A549 (cell line): ENCODE data around the gene MYH9. TPM values are rescaled to one million over a fixed set of nuclear protein-coding genes. Genes with fewer than 3 reads are reported as not detected.

Source experiments
- ATAC-seq, 2 experiments: fragments of 200-7000 bp in 1 of 2; fragments of >200 bp in 1 of 2; cut with Nextera tagmentation in 1 of 2; cut with Tn5 transposase in 1 of 2; 3 replicates each; pipeline versions ENCODE4 v1.8.0 to v1.9.1; 2018 to 2020; ENCODE audit warnings: mild to moderate bottlenecking in 1 of 2, moderate library complexity in 1 of 2
- CTCF ChIA-PET: fragments of 300-600 bp; sonication (Branson Sonifier 250); formaldehyde crosslinking; extraction: SDS; loops from one replicate; lab custom pipeline; 2021; ENCODE audit warnings: antibody characterized with exemption, inconsistent platforms; lab: Yijun Ruan, JAX
- POLR2A ChIA-PET: fragments of 350-600 bp; formaldehyde crosslinking; extraction: SDS; loops from one replicate; lab custom pipeline; 2021; ENCODE audit warnings: antibody characterized with exemption, inconsistent platforms; lab: Yijun Ruan, JAX
- DNase-seq, 2 experiments: peaks; one replicate each; pipeline versions ENCODE4 v3.0.0 to v3.0.0-alpha.2; 2011 to 2016; ENCODE audit warnings: low read depth in 1 of 2, low spot score in 1 of 2
- FAIRE-seq: peaks from 2 replicates; lab custom pipeline; 2011; peaks lifted over from hg19 to GRCh38; lab: Jason Lieb, UNC
- H3K27ac ChIP-seq, 2 experiments: fragments of >200 bp; sonication (Bioruptor Twin); formaldehyde crosslinking; 3 replicates each; pipeline ENCODE4 v1.5.1; 2016 to 2017
- H3K4me1 ChIP-seq: fragments of >200 bp; sonication (Bioruptor Twin); formaldehyde crosslinking; 3 replicates; pipeline ENCODE4 v1.6.1; 2016
- H3K4me2 ChIP-seq: fragments of >200 bp; sonication (Bioruptor Twin); formaldehyde crosslinking; 3 replicates; pipeline ENCODE4 v1.6.1; 2016
- H3K4me3 ChIP-seq: fragments of >200 bp; sonication (Bioruptor Twin); formaldehyde crosslinking; 3 replicates; pipeline ENCODE4 v1.5.1; 2016
- H3K9me3 ChIP-seq: fragments of >200 bp; sonication (Bioruptor Twin); formaldehyde crosslinking; 3 replicates; pipeline ENCODE4 v1.6.1; 2016
- BCL3 ChIP-seq: fragments of >200 bp; sonication (Bioruptor Twin); formaldehyde crosslinking; IDR thresholded peaks from 3 replicates; pipeline ENCODE4 v1.6.1; 2016
- BHLHE40 ChIP-seq: IDR thresholded peaks from 2 replicates; pipeline ENCODE4 v1.6.1; 2012; ENCODE audit warnings: low read depth, low read length, inconsistent platforms
- CEBPB ChIP-seq, 2 experiments: fragments of >200 bp in 1 of 2; sonication (Bioruptor Twin) in 1 of 2; formaldehyde crosslinking in 1 of 2; IDR thresholded peaks; 2 replicates each; pipeline ENCODE4 v1.6.1; 2012 to 2016
- CHD4 ChIP-seq: fragments of 200-600 bp; sonication (generic); IDR thresholded peaks from 2 replicates; pipeline ENCODE4 v1.6.1; 2016; ENCODE audit warnings: antibody characterized with exemption, mild to moderate bottlenecking, borderline replicate concordance
- EHMT2 ChIP-seq: fragments of 200-600 bp; sonication (generic); IDR thresholded peaks from 2 replicates; pipeline ENCODE4 v1.6.1; 2016; ENCODE audit warnings: antibody characterized with exemption, low read depth, mild to moderate bottlenecking, moderate library complexity
- EP300 ChIP-seq, 2 experiments: fragments of >200 bp; sonication (Bioruptor Twin); formaldehyde crosslinking; IDR thresholded peaks; 2 replicates in 1 of 2; 3 replicates in 1 of 2; pipeline ENCODE4 v1.6.1; 2016 to 2017
- FOSL2 ChIP-seq, 2 experiments: fragments of 450-650 bp in 1 of 2; fragments of >200 bp in 1 of 2; sonication (Bioruptor Twin) in 1 of 2; formaldehyde crosslinking; IDR thresholded peaks; 2 replicates each; pipeline versions ENCODE4 v1.5.0 to v1.6.1; 2016 to 2020; ENCODE audit warnings: mild to moderate bottlenecking in 1 of 2, moderate library complexity in 1 of 2
- HEYL ChIP-seq: fragments of 250-450 bp; sonication (Bioruptor Pico); IDR thresholded peaks from 2 replicates; pipeline ENCODE4 v1.8.0; 2021; ENCODE audit warnings: mild to moderate bottlenecking, moderate library complexity
- HMGXB4 ChIP-seq: fragments of 250-450 bp; sonication (Bioruptor Pico); IDR thresholded peaks from 2 replicates; pipeline ENCODE4 v1.5.0; 2021; ENCODE audit warnings: mild to moderate bottlenecking, moderate library complexity, borderline replicate concordance
- HOXA7 ChIP-seq: fragments of 250-450 bp; sonication (Bioruptor Pico); IDR thresholded peaks from 2 replicates; pipeline ENCODE4 v1.5.0; 2020; ENCODE audit warnings: mild to moderate bottlenecking, moderate library complexity
- HOXB5 ChIP-seq: fragments of 250-450 bp; sonication (Bioruptor Pico); IDR thresholded peaks from 2 replicates; pipeline ENCODE4 v1.5.0; 2020; ENCODE audit warnings: mild to moderate bottlenecking, moderate library complexity
- JUNB ChIP-seq: fragments of >200 bp; sonication (Bioruptor Twin); formaldehyde crosslinking; IDR thresholded peaks from 2 replicates; pipeline ENCODE4 v1.6.1; 2016
- MAFK ChIP-seq: fragments of 450-650 bp; IDR thresholded peaks from 2 replicates; pipeline ENCODE4 v1.6.1; 2014; ENCODE audit not compliant: partially characterized antibody
- MAZ ChIP-seq: fragments of 150-350 bp; IDR thresholded peaks from 2 replicates; pipeline ENCODE4 v1.6.1; 2014; ENCODE audit warnings: antibody characterized with exemption, low read depth, low read length, borderline replicate concordance
- NR3C1 ChIP-seq: fragments of >200 bp; sonication (Bioruptor Twin); formaldehyde crosslinking; IDR thresholded peaks from 3 replicates; pipeline ENCODE4 v1.6.1; 2017
- RAD21 ChIP-seq, 2 experiments: fragments of >200 bp in 1 of 2; sonication (Bioruptor Twin) in 1 of 2; formaldehyde crosslinking in 1 of 2; IDR thresholded peaks in 1 of 2; conservative IDR thresholded peaks in 1 of 2; 2 replicates in 1 of 2; 3 replicates in 1 of 2; pipeline ENCODE4 v1.6.1; 2012 to 2018; ENCODE audit warnings: inconsistent platforms in 1 of 2
- RFX5 ChIP-seq: fragments of 450-650 bp; IDR thresholded peaks from 2 replicates; pipeline ENCODE4 v1.7.1; 2014; ENCODE audit warnings: antibody characterized with exemption, mild to moderate bottlenecking, moderate library complexity
- TFCP2L1 ChIP-seq: fragments of 250-450 bp; sonication (Bioruptor Pico); IDR thresholded peaks from 2 replicates; pipeline ENCODE4 v1.5.0; 2021; ENCODE audit warnings: mild to moderate bottlenecking
- TP53 ChIP-seq: fragments of 250-450 bp; sonication (Bioruptor Pico); IDR thresholded peaks from 2 replicates; pipeline ENCODE4 v1.5.0; 2021; ENCODE audit warnings: mild to moderate bottlenecking, moderate library complexity
- USF2 ChIP-seq: fragments of 450-650 bp; IDR thresholded peaks from 2 replicates; pipeline ENCODE4 v1.6.1; 2014; ENCODE audit warnings: antibody characterized with exemption
- ZNF302 ChIP-seq: fragments of 250-450 bp; sonication (Bioruptor Pico); IDR thresholded peaks from 2 replicates; pipeline ENCODE4 v1.9.0; 2021; ENCODE audit warnings: inconsistent platforms, mild to moderate bottlenecking, moderate library complexity
- WGBS: methylation state at CpG from one replicate; pipeline ENCODE4 v1.1.6; 2017; ENCODE audit errors: missing lambda C conversion rate; 5-methylcytosine and 5-hydroxymethylcytosine counted together
- polyA plus RNA-seq, 4 experiments: library from polyadenylated mRNA; depleted of rRNA in 3 of 4; stranded (reverse); fragments of >200 nt; fragmentation: RNase III in 1 of 4; extraction: RNeasy Plus Mini Kit Qiagen cat#74134 plus additional on column Dnase treatment in 1 of 4; gene quantifications; 2 replicates in 3 of 4; 3 replicates in 1 of 4; pipeline ENCODE4 v1.2.3, GENCODE V29; 2011 to 2017
- TF ChIP-seq, protein P1 (sequence below): IDR thresholded peaks from 2 replicates; pipeline ENCODE4 v1.6.1; 2012
- TF ChIP-seq, protein P2 (sequence below): IDR thresholded peaks from 2 replicates; pipeline ENCODE4 v1.6.1; 2012; ENCODE audit warnings: low read depth, borderline replicate concordance
- TF ChIP-seq, protein P3 (sequence below): fragments of 150-350 bp; IDR thresholded peaks from 2 replicates; pipeline ENCODE4 v1.6.1; 2014; ENCODE audit warnings: low read depth, mild to moderate bottlenecking, low read length
- TF ChIP-seq, protein P4 (sequence below): fragments of 250-450 bp; sonication (Bioruptor Pico); IDR thresholded peaks from 2 replicates; pipeline ENCODE4 v1.5.0; 2020; ENCODE audit warnings: low read depth, mild to moderate bottlenecking, moderate library complexity

The MYH9 gene
- polyA plus RNA-seq, 2 of the 4 experiments (the other 2 are of a cell fraction), result 92.1 to 158 TPM

- Histone ChIP-seq H3K27ac (peak overlapping the region; percentile 98 to 99), H3K4me1 (peaks cover 78% of the 10 kb centered on the region), H3K9me3 (no peaks in the 10 kb centered on the region), H3K4me3 (no peak overlapping the region), H3K4me2 (peak overlapping the region; percentile 94)
- ATAC-seq, result no peak
- POLR2A ChIA-PET, result no interaction called here
- DNase-seq, result no peak
- no peak for FAIRE-seq
- TF ChIP-seq HEYL (CRISPR knock-in tag), result no peak
- no peak for TF ChIP-seq ZNF302 (CRISPR knock-in tag)
- TF ChIP-seq MAFK, result no peak
- TF ChIP-seq, protein P1, sequence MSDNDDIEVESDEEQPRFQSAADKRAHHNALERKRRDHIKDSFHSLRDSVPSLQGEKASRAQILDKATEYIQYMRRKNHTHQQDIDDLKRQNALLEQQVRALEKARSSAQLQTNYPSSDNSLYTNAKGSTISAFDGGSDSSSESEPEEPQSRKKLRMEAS, result no peak
- no peak for TF ChIP-seq BHLHE40
- TF ChIP-seq, protein P2, sequence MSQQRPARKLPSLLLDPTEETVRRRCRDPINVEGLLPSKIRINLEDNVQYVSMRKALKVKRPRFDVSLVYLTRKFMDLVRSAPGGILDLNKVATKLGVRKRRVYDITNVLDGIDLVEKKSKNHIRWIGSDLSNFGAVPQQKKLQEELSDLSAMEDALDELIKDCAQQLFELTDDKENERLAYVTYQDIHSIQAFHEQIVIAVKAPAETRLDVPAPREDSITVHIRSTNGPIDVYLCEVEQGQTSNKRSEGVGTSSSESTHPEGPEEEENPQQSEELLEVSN, result no peak
- TF ChIP-seq CEBPB (IDR thresholded peaks at IDR 0.05), result no peak
- no peak for TF ChIP-seq CHD4
- WGBS, result 89% methylated on average over 2 of the region's 2 CpGs
- CTCF ChIA-PET, result interaction anchor here (0.7 to 3.1 kb wide), 3 partner anchors 17 to 48 kb away, joined by 3 to 9 read pairs (median 8); no protein-coding TSS in a partner anchor
Observed at GRCh38 chr22:36349726-36350125, 38.0 kb downstream of the MYH9 start.

DNA sequence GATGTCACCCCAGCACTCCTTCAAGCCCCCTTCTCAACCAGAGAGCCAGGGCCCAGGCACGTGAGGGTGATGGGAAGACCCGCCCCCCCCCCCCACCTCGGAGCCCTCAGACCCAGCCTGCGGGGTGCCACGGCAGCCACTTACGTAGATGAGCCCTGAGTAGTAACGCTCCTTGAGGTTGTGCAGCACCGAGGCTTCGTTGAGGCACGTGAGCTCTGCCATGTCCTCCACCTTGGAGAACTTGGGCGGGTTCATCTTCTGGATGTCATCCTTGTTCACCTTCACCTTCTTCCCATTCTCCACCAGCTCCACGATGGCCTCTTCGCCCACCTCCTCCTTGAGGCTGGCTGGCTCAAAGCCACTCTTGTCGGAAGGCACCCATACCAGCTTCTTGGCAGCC, 39.0 kb downstream of the MYH9 start:
- no peak overlapping the region for H3K4me2 ChIP-seq
- POLR2A ChIA-PET, result interaction anchor here (1.2 kb wide), 1 partner anchor 13 kb away, joined by 7 read pairs; no protein-coding TSS in a partner anchor

DNA sequence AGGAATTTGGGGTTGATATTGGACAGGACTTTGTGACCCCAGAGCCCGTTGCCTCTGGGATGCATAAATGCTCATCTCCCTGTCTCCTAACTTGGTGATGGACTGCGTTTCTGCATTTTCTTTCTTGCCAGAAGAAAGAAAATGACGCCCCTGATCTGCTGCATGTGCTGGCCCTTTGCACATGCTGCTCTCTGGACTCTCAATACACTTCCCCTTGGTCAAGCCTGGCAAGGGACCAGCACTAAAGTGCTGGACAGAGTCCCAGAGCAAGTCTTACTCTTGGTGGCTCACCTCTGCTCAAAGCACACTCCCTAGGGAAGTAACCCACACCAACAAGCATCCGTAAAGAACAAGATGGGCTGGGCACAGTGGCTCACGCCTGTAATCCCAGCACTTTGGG, 40.7 kb downstream of the MYH9 start:
- FAIRE-seq (no peak), DNase-seq (no peak), ATAC-seq (no peak)
- Histone ChIP-seq H3K27ac (peak overlapping the region in 1 of 2 experiments; percentile 72; a peak in 3 of 6 replicates), H3K4me1 (peaks cover 71% of the 10 kb centered on the region), H3K4me3 (no peak overlapping the region), H3K9me3 (no peaks in the 10 kb centered on the region), H3K4me2 (no peak overlapping the region)
- WGBS, result 67% methylated on average over 4 of the region's 5 CpGs
- POLR2A ChIA-PET, result no interaction called here
- CTCF ChIA-PET, result interaction anchor here (1.5 to 2.1 kb wide), 2 partner anchors 29 to 46 kb away, joined by 5 read pairs; no protein-coding TSS in a partner anchor
- TF ChIP-seq, protein P1, result no peak
- TF ChIP-seq NR3C1 (no peak), HOXA7 (CRISPR knock-in tag) (no peak), JUNB (no peak), TP53 (CRISPR knock-in tag) (no peak), RAD21 (conservative IDR thresholded peaks at IDR 0.05 in 1 of 2, IDR thresholded peaks at IDR 0.05 in 1 of 2) (no peak), FOSL2 (IDR thresholded peaks at IDR 0.05) (no peak), FOSL2 (CRISPR knock-in tag; IDR thresholded peaks at IDR 0.05) (no peak), EP300 (IDR thresholded peaks at IDR 0.05) (no peak), CEBPB (IDR thresholded peaks at IDR 0.05) (no peak), CHD4 (no peak), RFX5 (no peak), USF2 (no peak), BCL3 (no peak)
- TF ChIP-seq, protein P3, sequence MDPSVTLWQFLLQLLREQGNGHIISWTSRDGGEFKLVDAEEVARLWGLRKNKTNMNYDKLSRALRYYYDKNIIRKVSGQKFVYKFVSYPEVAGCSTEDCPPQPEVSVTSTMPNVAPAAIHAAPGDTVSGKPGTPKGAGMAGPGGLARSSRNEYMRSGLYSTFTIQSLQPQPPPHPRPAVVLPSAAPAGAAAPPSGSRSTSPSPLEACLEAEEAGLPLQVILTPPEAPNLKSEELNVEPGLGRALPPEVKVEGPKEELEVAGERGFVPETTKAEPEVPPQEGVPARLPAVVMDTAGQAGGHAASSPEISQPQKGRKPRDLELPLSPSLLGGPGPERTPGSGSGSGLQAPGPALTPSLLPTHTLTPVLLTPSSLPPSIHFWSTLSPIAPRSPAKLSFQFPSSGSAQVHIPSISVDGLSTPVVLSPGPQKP, result no peak

More for the DNA sequence above, 39.0 kb downstream of the MYH9 start:
- DNase-seq (no peak), ATAC-seq (no peak), FAIRE-seq (no peak)
- peaks cover 78% of the 10 kb centered on the region for H3K4me1 ChIP-seq
- no peak overlapping the region for H3K4me3 ChIP-seq
- no peak for TF ChIP-seq HOXB5 (CRISPR knock-in tag)
- TF ChIP-seq MAZ, result no peak
- TF ChIP-seq, protein P1, result no peak
- TF ChIP-seq TFCP2L1 (CRISPR knock-in tag), result no peak
- TF ChIP-seq HMGXB4 (CRISPR knock-in tag), result no peak
- TF ChIP-seq, protein P4, sequence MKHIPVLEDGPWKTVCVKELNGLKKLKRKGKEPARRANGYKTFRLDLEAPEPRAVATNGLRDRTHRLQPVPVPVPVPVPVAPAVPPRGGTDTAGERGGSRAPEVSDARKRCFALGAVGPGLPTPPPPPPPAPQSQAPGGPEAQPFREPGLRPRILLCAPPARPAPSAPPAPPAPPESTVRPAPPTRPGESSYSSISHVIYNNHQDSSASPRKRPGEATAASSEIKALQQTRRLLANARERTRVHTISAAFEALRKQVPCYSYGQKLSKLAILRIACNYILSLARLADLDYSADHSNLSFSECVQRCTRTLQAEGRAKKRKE (CRISPR knock-in tag), result no peak
- no peak for TF ChIP-seq EHMT2
- CTCF ChIA-PET, result no interaction called here
- 96% methylated on average over 14 of the region's 14 CpGs for WGBS
- H3K27ac ChIP-seq, result peak overlapping the region in 1 of 2 experiments; percentile 99; a peak in 3 of 6 replicates
- H3K9me3 ChIP-seq, result no peaks in the 10 kb centered on the region
